ENCODE measurements around the gene METTL2B.
"Not testable (repeated sequence)": the region's sequence is repeated elsewhere in the genome, so short reads cannot be mapped to it uniquely, and the experiment has no call there.

- TF ChIP-seq CTCF (conservative IDR thresholded peaks at IDR 0.05; ENCODE audit: low read length); EZH2phosphoT487 (IDR thresholded peaks at IDR 0.05; ENCODE audit: borderline replicate concordance): not testable (repeated sequence)
These were observed 28.9 kb downstream of the METTL2B start for GRCh38 chr7:128505416-128505815.
